Stimulated activated CD4-positive, alpha-beta T cell treated with anti-CD3 and anti-CD28 coated beads, Interleukin-2, amount 100 ng/mL, for 24 hours (primary cell): ENCODE data around the gene GLIS2.

Experiments
- DNase-seq, 2 donors: peaks; one replicate each; pipeline ENCODE4 v3.0.0-alpha.2; 2020

GLIS2 gene

GRCh38 chr16:4385789-4386450 is 70.1 kb downstream of the GLIS2 start:
- DNase-seq = no peak

- no peak for DNase-seq
These were observed 70.6 kb downstream of the GLIS2 start for GRCh38 chr16:4386451-4386805.

- DNase-seq = no peak
These were observed 71.2 kb downstream of the GLIS2 start for GRCh38 chr16:4386951-4387565.

- no peak for DNase-seq
These were observed 71.9 kb downstream of the GLIS2 start for GRCh38 chr16:4387781-4388180.

GRCh38 chr16:4388271-4389021 is 72.6 kb downstream of the GLIS2 start:
- DNase-seq = no peak
